Mammary epithelial cell (primary cell): ENCODE measurements around the gene CALCR.

ENCODE experiments used
- EZH2 ChIP-seq: IDR thresholded peaks from 2 replicates; pipeline ENCODE4 v1.6.1; 2012; ENCODE audit warnings: low read length, inconsistent platforms, borderline replicate concordance
- TF ChIP-seq, protein P1 (sequence below), 2 donors: IDR thresholded peaks in 1 of 2; conservative IDR thresholded peaks in 1 of 2; 2 replicates each; pipeline ENCODE4 v1.5.1; 2011 to 2012; ENCODE audit warnings: inconsistent platforms in 2 of 2, low read length in 2 of 2, mild to moderate bottlenecking in 2 of 2, control low read depth in 1 of 2, low read depth in 1 of 2; ENCODE audit not compliant: insufficient read depth in 1 of 2; ENCODE audit errors: extremely low read depth in 1 of 2

DNA sequence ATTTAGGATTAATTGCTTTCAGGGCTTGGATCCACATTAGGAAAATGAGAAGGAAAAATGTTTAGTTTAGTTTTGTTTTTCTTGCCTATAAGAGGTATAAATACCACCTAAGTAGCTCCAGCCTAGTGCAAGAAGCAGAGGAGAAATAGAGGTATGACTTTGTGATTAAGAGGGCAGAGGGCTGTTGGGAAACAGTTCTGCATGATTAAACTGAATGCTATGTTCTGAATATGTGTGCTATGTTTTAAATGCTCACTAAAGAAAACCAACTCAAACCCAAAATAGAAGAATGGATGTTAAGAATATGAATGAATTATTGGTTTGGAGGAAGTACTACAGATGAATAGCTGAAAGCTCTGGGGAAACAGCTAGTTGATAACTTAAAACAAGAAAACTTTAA is 7.6 kb downstream of the CALCR start:
- TF ChIP-seq, protein P1, sequence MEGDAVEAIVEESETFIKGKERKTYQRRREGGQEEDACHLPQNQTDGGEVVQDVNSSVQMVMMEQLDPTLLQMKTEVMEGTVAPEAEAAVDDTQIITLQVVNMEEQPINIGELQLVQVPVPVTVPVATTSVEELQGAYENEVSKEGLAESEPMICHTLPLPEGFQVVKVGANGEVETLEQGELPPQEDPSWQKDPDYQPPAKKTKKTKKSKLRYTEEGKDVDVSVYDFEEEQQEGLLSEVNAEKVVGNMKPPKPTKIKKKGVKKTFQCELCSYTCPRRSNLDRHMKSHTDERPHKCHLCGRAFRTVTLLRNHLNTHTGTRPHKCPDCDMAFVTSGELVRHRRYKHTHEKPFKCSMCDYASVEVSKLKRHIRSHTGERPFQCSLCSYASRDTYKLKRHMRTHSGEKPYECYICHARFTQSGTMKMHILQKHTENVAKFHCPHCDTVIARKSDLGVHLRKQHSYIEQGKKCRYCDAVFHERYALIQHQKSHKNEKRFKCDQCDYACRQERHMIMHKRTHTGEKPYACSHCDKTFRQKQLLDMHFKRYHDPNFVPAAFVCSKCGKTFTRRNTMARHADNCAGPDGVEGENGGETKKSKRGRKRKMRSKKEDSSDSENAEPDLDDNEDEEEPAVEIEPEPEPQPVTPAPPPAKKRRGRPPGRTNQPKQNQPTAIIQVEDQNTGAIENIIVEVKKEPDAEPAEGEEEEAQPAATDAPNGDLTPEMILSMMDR (conservative IDR thresholded peaks at IDR 0.05 in 1 of 2, IDR thresholded peaks at IDR 0.05 in 1 of 2; ENCODE audit: extremely low read depth in 1 of 2, insufficient read depth in 1 of 2, low read depth in 1 of 2, low read length in 2 of 2) = no peak
- no peak for TF ChIP-seq EZH2
